HepG2 (cell line): ENCODE measurements around the gene RASSF6. TPM values are rescaled to one million over a fixed set of nuclear protein-coding genes. Genes with fewer than 3 reads are reported as not detected.

Experiments used
- ARNT ChIP-seq: fragments of 450-650 bp; IDR thresholded peaks from 2 replicates; pipeline ENCODE4 v1.6.1; 2017
- ARNT2 ChIP-seq: sonication (generic); formaldehyde crosslinking; IDR thresholded peaks from 2 replicates; pipeline ENCODE4 v1.8.0; 2022; ENCODE audit warnings: mild to moderate bottlenecking, low read depth, missing genetic modification reagents, moderate library complexity
- CBX2 ChIP-seq, 2 experiments: fragments of 200-600 bp in 1 of 2; sonication (generic); formaldehyde crosslinking in 1 of 2; IDR thresholded peaks; 2 replicates each; pipeline versions ENCODE4 v1.7.0 to v1.8.1; 2018 to 2022; ENCODE audit warnings: low read depth in 2 of 2, low read length in 1 of 2, mild to moderate bottlenecking in 1 of 2, missing genetic modification reagents in 1 of 2
- EEA1 ChIP-seq: sonication (generic); formaldehyde crosslinking; IDR thresholded peaks from 2 replicates; pipeline ENCODE4 v1.5.1; 2020; ENCODE audit warnings: mild to moderate bottlenecking, missing genetic modification reagents, borderline replicate concordance
- ELF3 ChIP-seq: IDR thresholded peaks from 2 replicates; pipeline ENCODE4 v1.6.1; 2016; ENCODE audit warnings: missing genetic modification reagents, missing compliant biosample characterization
- ETV6 ChIP-seq: sonication (generic); formaldehyde crosslinking; conservative IDR thresholded peaks from 2 replicates; pipeline ENCODE4 v1.4.0; 2020; ENCODE audit warnings: missing genetic modification reagents
- ISL2 ChIP-seq: sonication (generic); formaldehyde crosslinking; IDR thresholded peaks from 2 replicates; pipeline ENCODE4 v1.5.0; 2020; ENCODE audit warnings: missing genetic modification reagents
- NCOR1 ChIP-seq: fragments of 200-600 bp; sonication (generic); IDR thresholded peaks from 2 replicates; pipeline ENCODE4 v1.7.0; 2017; ENCODE audit warnings: antibody characterized with exemption, low read length, borderline replicate concordance
- NFIB ChIP-seq: sonication (generic); formaldehyde crosslinking; IDR thresholded peaks from 2 replicates; pipeline ENCODE4 v1.9.0; 2021; ENCODE audit warnings: missing genetic modification reagents, mild to moderate bottlenecking, borderline replicate concordance
- NFYB ChIP-seq: sonication (generic); formaldehyde crosslinking; IDR thresholded peaks from 2 replicates; pipeline ENCODE4 v1.4.0; 2020; ENCODE audit warnings: missing genetic modification reagents
- PHF5A ChIP-seq: IDR thresholded peaks from one replicate; pipeline ENCODE4 v1.6.1; 2018; ENCODE audit warnings: low read depth, missing genetic modification reagents; ENCODE audit not compliant: unreplicated experiment
- RBM39 ChIP-seq: fragments of 200-400 bp; formaldehyde crosslinking; IDR thresholded peaks from one replicate; pipeline ENCODE4 v1.6.1; 2018; ENCODE audit warnings: antibody characterized with exemption, mild to moderate bottlenecking, low read depth, low read length; ENCODE audit not compliant: poor library complexity, severe bottlenecking
- RELA ChIP-seq: sonication (generic); formaldehyde crosslinking; IDR thresholded peaks from 2 replicates; pipeline ENCODE4 v1.4.0; 2020; ENCODE audit warnings: missing genetic modification reagents
- RFX3 ChIP-seq: IDR thresholded peaks from 2 replicates; pipeline ENCODE4 v1.6.1; 2016; ENCODE audit warnings: missing biosample characterization, missing genetic modification reagents
- RXRB ChIP-seq: IDR thresholded peaks from 2 replicates; pipeline ENCODE4 v1.6.1; 2016; ENCODE audit warnings: borderline replicate concordance, missing genetic modification reagents, missing compliant biosample characterization
- SOX5 ChIP-seq: IDR thresholded peaks from 2 replicates; pipeline ENCODE4 v1.6.1; 2016; ENCODE audit warnings: borderline replicate concordance
- SOX6 ChIP-seq, 2 experiments: fragments of 450-650 bp in 1 of 2; sonication (generic) in 1 of 2; formaldehyde crosslinking in 1 of 2; IDR thresholded peaks; 2 replicates each; pipeline versions ENCODE4 v1.4.0 to v1.6.1; 2017 to 2020; ENCODE audit warnings: antibody characterized with exemption in 1 of 2, mild to moderate bottlenecking in 1 of 2, missing genetic modification reagents in 1 of 2
- TCF7 ChIP-seq: sonication (generic); IDR thresholded peaks from 2 replicates; pipeline ENCODE4 v1.6.1; 2016; ENCODE audit warnings: antibody characterized with exemption, low read depth
- ZNF235 ChIP-seq: sonication (generic); formaldehyde crosslinking; IDR thresholded peaks from 2 replicates; pipeline ENCODE4 v1.8.1; 2023; ENCODE audit warnings: mild to moderate bottlenecking, missing genetic modification reagents, borderline replicate concordance
- ZNF282 ChIP-seq: fragments of 450-650 bp; IDR thresholded peaks from 2 replicates; pipeline ENCODE4 v1.6.1; 2018; ENCODE audit not compliant: partially characterized antibody
- ZNF510 ChIP-seq: sonication (generic); formaldehyde crosslinking; IDR thresholded peaks from 2 replicates; pipeline ENCODE4 v1.4.0; 2020; ENCODE audit warnings: low read depth, mild to moderate bottlenecking, missing genetic modification reagents
- ZNF543 ChIP-seq: sonication (generic); formaldehyde crosslinking; IDR thresholded peaks from 2 replicates; pipeline ENCODE4 v1.4.0; 2020; ENCODE audit warnings: mild to moderate bottlenecking, missing genetic modification reagents
- polyA plus RNA-seq, 8 experiments: library from polyadenylated mRNA; depleted of rRNA in 3 of 8; stranded (reverse) in 7 of 8; unstranded in 1 of 8; fragments of >200 nt; fragmentation: Illumina TruSeq in 4 of 8; extraction: Trizol in 4 of 8; gene quantifications; 2 replicates each; pipeline versions ENCODE4 v1.2.1 to v1.2.3, GENCODE V29; 2011 to 2016; ENCODE audit warnings: low read depth in 4 of 8, missing spikeins in 1 of 8, mixed read lengths in 1 of 8; ENCODE audit not compliant: insufficient read depth in 1 of 8
- total RNA-seq, 5 experiments: library from RNA; depleted of rRNA; stranded (reverse); fragments of >200 nt; fragmentation: Illumina TruSeq; extraction: Trizol; gene quantifications; 2 replicates each; pipeline ENCODE4 v1.2.3, GENCODE V29; 2016; ENCODE audit warnings: low read depth in 1 of 5
- TF ChIP-seq, protein P1 (sequence below): sonication (generic); formaldehyde crosslinking; IDR thresholded peaks from 2 replicates; pipeline ENCODE4 v1.8.1; 2023; ENCODE audit warnings: mild to moderate bottlenecking, missing genetic modification reagents
- TF ChIP-seq, protein P2 (sequence below): sonication (generic); formaldehyde crosslinking; IDR thresholded peaks from 2 replicates; pipeline ENCODE4 v1.8.0; 2022; ENCODE audit warnings: mild to moderate bottlenecking, missing genetic modification reagents; ENCODE audit not compliant: insufficient replicate concordance
- TF ChIP-seq, protein P3 (sequence below): sonication (generic); formaldehyde crosslinking; IDR thresholded peaks from 2 replicates; pipeline ENCODE4 v1.8.1; 2023; ENCODE audit warnings: mild to moderate bottlenecking, moderate library complexity, missing genetic modification reagents
- TF ChIP-seq, protein P4 (sequence below): sonication (generic); formaldehyde crosslinking; IDR thresholded peaks from 2 replicates; pipeline ENCODE4 v1.8.0; 2022; ENCODE audit warnings: low read depth, missing genetic modification reagents

RASSF6 gene
- total and polyA plus RNA-seq, 2 of the 13 experiments (the other 11 are each of a cell fraction or from before 2014, with no cell fraction given): 0.03 to 0.11 TPM

DNA sequence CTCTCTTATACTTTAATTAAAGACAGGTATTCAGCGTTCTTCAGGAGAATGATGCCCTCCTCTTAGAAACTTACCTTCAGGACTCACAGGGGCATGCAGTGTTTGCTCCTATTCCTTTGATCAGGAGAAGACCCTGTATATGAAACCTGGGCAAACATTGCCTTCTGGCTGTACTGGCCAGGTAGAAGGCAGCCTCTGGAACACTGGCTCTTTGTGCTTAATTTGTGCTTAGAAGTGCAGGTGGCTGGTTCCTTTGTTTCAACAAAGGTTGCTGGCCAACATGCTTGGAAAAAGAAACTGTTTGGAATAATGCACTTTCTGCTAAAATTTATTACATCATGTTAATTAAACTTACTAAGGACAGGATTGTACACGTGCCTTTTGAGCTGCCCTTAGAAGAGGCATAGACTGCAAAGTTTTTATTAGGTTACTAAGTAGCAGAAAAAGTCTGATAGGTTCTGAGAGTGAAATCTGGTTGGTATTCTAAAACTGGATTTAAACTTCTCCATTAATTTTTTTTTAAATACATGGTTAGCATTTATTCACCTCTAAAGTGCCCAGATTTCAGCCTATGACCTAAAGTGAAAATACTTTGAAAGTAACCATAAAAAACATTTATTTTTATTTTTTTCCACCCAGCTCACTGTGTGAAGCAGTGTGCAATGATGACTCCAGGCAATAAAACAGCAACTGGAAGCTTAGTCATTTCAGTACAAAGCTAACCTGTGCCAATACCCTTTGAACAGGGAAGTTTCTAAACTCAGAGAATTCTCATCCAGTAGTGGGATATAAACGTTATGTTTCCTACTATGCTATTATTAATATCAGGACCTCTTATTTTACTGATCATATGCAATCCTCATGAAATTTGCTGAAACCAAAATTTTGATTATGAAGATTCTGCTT is 11.3 kb downstream of the RASSF6 start (continued):
- TF ChIP-seq, protein P1, sequence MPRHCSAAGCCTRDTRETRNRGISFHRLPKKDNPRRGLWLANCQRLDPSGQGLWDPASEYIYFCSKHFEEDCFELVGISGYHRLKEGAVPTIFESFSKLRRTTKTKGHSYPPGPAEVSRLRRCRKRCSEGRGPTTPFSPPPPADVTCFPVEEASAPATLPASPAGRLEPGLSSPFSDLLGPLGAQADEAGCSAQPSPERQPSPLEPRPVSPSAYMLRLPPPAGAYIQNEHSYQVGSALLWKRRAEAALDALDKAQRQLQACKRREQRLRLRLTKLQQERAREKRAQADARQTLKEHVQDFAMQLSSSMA (CRISPR knock-in tag): no peak
- TF ChIP-seq ARNT2 (CRISPR knock-in tag) (no peak), TCF7 (peak; percentile 52), RXRB (no peak), RELA (CRISPR knock-in tag) (no peak), ZNF543 (CRISPR knock-in tag) (no peak), EEA1 (CRISPR knock-in tag) (no peak), RBM39 (no peak), ZNF510 (no peak), NFIB (CRISPR knock-in tag) (no peak), NCOR1 (no peak), SOX5 (CRISPR knock-in tag) (peak; percentile 47; the same call in 1 of the 2 replicates), ETV6 (CRISPR knock-in tag) (no peak), PHF5A (CRISPR knock-in tag) (no peak), ISL2 (no peak), SOX6 (IDR thresholded peaks at IDR 0.05) (no peak), SOX6 (CRISPR knock-in tag; IDR thresholded peaks at IDR 0.05) (peak; percentile 29; the same call in 1 of the 2 replicates), ELF3 (CRISPR knock-in tag) (no peak), NFYB (CRISPR knock-in tag) (no peak), ARNT (no peak), ZNF235 (CRISPR knock-in tag) (no peak), CBX2 (IDR thresholded peaks at IDR 0.05; ENCODE audit: low read depth, low read length) (no peak), CBX2 (CRISPR knock-in tag; IDR thresholded peaks at IDR 0.05; ENCODE audit: low read depth) (no peak), RFX3 (CRISPR knock-in tag) (no peak), ZNF282 (no peak)
- TF ChIP-seq, protein P2, sequence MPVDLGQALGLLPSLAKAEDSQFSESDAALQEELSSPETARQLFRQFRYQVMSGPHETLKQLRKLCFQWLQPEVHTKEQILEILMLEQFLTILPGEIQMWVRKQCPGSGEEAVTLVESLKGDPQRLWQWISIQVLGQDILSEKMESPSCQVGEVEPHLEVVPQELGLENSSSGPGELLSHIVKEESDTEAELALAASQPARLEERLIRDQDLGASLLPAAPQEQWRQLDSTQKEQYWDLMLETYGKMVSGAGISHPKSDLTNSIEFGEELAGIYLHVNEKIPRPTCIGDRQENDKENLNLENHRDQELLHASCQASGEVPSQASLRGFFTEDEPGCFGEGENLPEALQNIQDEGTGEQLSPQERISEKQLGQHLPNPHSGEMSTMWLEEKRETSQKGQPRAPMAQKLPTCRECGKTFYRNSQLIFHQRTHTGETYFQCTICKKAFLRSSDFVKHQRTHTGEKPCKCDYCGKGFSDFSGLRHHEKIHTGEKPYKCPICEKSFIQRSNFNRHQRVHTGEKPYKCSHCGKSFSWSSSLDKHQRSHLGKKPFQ (CRISPR knock-in tag): no peak
- TF ChIP-seq, protein P3, sequence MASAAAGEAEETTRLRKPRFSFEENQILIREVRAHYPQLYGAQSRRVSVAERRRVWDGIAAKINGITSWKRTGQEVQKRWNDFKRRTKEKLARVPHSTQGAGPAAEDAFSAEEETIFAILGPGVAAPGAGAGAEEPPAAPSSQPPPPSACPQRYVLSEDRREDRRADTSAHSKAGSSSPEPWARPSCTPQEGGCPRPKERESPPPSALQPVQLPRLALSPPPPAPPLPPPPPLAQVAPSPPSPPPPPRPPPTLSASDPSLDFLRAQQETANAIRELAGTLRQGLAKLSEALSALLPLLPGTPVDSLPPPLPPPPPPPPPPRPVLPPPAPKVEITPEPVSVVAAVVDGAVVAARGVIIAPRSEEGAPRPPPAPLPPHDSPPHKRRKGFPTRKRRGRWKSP (CRISPR knock-in tag): no peak
- TF ChIP-seq, protein P4, sequence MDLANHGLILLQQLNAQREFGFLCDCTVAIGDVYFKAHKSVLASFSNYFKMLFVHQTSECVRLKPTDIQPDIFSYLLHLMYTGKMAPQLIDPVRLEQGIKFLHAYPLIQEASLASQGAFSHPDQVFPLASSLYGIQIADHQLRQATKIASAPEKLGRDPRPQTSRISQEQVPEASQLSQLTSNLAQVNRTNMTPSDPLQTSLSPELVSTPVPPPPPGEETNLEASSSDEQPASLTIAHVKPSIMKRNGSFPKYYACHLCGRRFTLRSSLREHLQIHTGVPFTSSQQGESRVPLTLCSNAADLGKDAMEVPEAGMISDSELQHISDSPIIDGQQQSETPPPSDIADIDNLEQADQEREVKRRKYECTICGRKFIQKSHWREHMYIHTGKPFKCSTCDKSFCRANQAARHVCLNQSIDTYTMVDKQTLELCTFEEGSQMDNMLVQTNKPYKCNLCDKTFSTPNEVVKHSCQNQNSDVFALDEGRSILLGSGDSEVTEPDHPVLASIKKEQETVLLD: no peak
